Stimulated activated CD4-positive, alpha-beta T cell treated with anti-CD3 and anti-CD28 coated beads, Interleukin-1b, Interleukin-23, amount 100 ng/mL, for 48 hours (primary cell): ENCODE results near the gene GPR108.
"Not testable (repeated sequence)": the region's sequence is repeated elsewhere in the genome, so short reads cannot be mapped to it uniquely, and the experiment has no call there.

Experiments
- DNase-seq: peaks from one replicate; pipeline ENCODE4 v3.0.0-alpha.2; 2020

Gene GPR108

DNA sequence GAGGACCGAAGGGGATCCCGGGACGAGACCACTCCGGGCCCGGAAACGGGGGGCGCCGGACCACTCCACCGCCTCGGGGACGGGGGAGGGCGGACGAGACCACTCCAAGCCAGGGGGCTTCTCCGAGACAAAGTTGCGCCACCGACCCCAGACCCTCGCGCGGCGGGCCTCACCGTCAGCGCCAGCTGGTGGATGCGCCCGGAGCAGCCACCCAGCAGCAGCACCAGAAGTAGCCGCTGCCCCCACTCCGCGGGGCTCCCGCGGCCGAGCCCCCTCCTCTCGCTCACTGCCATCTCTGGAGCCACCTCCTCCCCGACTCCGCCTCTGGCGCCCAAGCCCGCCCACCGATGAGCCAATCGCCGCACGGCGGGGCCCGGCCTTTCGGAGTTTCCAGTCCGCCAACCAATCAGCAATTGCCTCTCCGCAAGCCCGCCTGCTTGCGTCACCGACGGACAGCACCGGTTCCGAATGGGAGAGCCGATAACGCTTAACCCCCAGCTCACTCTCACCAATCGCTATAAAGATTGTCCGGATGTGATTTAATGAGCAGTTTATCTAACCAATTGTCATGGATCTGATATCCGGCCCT lies at the start of gene GPR108:
GPR108 (minus strand) TSS at position 297 of the 589 bp plus-strand sequence; CDS start at position 293, 4 bp downstream.
- DNase-seq: peak; percentile 100

DNA sequence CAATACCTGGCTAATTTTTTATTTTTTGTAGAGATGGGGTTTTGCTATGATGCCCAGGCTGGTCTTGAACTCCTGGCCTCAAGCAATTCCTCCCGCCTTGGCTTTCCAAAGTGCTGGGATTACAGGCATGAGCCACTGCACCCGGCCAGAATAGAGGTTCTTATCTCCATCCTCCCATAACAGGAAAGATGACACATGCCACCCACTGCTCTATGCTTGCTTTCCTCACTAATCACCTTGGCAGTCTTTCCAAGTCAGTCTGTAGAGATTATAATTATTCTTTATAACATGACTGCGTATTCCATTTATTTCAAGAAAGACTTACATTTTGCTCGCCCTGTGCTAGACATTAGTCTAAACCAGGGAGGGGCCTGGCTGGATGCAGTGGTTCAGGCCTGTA lies 41.8 kb upstream of the GPR108 start:
- no peak for DNase-seq

DNA sequence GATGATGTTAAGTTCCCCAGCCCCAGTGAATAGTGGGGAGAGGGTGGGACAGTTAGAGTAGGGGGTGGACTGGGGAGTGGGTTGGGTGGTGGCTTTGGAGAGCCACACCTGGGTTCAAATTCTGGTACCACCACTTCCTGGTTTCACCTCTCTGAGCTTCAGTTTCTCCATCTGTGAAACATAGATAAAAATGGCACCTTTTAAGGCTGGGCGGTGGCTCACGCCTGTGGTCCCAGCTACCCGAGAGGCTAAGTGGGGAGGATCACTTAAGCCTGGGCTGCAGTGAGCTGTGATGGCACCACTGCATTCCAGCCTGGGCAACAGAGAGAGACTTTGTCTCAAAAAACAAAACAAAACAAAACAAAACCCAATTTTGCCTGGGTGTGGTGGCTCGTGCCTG lies 41.0 kb upstream of the GPR108 start:
- DNase-seq: no peak

DNA sequence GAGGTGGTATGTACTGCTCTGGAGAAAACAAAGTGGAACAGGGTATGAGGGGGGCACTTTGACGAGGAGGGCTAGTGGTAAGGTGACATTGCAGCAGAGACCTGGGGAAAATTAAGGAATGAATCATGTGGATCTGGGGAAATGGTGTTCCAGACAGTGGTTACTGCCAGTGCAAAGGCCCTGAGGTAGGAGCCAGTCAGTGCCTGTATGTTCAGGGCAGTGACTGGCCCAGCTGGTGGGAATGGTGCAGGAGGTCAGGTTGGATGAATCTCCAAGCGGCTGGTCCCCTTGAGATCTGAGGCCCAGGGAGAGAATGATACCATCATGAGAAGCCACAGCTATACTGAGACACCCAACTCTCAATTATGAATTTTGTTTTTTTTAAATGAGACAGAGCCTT lies 40.1 kb upstream of the GPR108 start:
- no peak for DNase-seq

DNA sequence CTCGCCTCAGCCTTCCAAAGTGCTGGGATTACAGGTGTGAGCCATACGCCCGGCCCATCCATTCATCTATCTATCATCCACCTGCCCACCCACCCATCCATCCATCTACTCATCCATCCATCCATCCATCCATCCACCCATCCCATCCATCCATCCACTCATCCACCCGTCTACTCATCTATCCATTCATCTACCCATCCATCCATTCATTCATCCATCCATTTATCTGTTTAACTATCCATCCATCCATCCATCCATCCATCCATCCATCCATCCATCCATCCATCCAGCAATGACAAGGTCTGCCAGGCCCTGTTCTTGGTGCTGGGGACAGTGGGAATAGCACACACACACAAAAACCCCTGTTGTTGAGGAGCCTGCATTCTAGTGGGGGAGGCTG lies 39.6 kb upstream of the GPR108 start:
- DNase-seq: no peak

DNA sequence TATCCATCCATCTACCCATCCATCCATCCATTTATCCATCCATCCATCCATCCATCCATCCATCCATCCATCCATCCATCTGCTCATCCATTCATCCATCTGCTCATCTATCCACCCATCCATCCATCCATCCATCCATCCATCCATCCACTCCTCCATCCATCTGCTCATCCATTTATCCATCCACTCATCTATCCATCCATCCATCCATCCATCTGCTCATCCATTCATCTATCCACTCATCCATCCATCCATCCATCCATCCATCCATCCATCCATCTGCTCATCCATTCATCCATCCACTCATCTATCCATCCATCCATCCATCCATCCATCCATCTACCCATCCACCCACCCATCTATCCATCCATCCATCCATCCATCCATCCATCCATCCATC lies 38.7 kb upstream of the GPR108 start:
- not testable (repeated sequence) for DNase-seq

DNA sequence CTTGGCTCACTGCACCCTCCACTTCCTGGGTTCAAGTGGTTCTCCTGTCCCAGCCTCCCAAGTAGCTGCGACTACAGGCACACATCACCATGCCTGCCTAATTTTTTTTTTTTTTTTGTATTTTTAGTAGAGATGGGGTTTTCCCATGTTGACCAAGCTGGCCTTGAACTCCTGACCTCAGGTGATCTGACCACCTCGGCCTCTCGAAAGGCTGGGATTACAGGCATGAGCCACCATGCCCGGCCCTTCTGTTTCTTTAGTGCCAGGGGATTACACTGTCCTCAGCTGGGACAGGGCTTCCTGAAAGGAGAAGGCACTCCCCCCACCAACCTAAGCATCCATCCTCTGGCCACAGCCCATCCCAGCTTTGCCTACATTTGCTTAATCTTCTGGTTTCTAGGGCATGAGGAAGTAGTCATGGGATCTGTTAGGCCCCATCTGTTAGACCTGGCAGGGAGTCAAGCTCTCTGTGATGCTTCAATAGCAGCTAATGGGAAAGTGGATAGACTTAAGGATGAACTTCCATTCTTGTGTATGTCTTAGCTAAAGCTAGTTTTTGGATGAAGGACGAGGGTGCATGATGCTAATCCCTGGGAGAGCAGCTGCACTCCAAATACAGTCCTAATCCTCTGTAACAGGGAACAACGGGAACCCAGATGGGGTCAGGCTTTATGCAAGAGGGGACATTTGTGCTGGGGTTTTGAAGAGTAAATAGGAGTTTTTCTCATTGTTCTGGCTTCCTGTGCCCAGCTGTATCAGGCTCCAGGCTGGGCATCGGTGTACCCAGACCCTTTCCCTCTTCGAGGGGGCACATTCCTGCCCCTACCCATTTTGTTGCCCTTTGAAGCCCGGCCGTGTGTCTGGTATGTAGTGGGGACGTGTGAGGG lies 37.7 kb upstream of the GPR108 start:
- no peak for DNase-seq

DNA sequence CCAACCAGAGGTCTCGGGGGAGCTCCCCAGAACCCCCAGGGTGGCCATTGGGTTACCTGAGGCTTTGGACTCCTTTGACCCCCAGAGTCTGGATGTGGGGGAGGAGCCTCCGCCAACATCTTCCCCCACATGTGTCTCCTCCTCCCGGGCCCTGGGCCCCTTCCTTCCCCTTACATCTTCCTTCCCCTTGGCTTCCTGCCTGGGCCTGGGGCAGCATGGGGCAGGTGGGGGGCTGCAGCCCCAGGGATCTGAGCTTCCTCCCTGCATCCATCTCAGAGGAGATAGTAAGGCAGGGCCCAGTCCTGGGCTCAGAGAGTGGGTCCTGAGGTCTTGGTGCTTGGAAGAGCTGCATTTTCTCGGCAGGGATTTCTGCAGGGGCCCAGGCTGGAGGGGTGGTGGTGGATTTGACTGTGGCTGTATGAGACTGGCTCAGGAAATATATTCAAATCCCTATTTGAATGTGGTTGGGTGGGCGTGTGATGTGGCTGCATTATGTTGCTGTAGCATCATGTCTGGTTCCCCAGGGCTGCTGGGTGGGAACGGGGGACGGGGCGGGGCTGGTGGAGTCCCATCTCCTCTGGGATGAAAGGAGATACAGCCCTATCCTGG lies 36.0 kb upstream of the GPR108 start:
- DNase-seq: peak; percentile 68

DNA sequence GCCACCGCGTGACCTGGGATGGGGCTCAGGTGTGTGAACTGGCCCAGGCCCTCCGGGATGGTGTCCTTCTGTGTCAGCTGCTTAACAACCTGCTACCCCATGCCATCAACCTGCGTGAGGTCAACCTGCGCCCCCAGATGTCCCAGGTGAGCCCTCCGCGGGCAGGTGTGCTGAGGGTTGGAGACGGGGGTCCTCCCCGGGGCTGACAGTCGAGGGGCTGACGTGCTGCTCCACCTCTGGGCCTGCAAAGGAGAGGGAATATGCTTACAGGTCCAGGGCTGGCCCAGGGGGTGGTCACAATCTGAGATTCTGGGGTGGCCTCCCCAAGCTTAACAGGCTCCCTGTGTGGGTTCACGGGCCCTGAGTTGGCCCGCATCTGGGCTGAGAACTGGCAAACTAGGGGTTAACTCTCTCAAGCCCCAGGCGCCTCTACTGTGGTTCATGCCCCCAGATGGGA lies 35.5 kb upstream of the GPR108 start:
- no peak for DNase-seq

DNA sequence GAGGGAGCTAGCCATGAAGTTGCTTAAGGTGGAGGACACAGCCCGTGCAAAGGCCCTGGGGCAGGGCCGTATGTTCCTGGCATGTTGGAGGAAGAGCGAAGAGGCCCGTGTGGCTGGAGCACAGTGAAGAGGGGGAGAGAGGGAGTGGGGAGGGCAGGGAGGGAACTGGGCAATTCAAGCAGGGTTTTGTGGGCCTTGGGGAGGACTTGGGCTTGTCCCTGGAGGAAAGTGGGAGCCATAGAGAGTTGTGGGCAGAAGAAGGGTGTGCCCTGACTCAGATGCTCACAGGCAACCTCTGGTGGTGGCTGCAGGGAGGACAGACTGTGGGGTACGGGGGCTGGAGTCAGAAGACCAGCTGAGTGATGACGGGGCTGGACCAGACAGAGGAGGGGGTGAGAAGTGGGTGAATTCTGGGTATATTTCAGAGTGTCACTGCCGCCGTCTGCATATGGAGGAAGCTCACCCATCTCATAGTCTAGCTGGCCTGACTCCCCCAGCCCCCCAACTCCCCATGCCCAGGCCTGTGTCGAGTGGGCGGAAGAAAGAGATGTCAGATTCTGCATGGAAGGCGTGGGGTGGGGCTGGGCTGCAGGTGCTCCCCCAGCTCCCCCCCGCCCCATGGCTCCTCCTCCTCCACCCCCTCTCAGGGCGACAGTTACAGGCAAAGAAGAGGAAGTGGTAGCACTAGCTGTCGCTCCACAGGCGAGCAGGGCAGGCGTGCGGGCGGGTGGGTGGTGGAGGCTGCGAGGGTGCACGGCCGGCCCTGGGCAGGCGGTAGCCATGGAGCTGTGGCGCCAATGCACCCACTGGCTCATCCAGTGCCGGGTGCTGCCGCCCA lies 34.9 kb upstream of the GPR108 start, which contains the start of gene VAV1:
VAV1 (plus strand) TSS at position 681 of the 838 bp plus-strand sequence; CDS start at position 781, 100 bp downstream.
- DNase-seq: peak; percentile 82

DNA sequence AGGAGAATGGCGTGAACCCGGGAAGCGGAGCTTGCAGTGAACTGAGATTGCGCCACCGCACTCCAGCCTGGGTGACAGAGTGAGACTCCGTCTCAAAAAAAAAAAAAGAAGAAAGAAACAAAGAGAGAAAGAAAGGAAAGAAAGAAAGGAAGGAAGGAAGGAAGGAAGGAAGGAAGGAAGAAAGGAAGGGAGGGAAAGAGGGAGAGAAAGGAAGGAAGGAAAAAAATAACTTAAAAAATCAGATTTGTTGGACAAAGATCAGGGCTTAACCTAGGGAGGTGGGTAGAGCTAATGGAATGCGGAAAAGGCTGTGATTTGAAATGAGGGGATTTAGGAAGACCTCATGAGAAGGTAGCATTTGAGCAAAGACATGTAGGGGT lies 34.3 kb upstream of the GPR108 start:
- DNase-seq: not testable (repeated sequence)

DNA sequence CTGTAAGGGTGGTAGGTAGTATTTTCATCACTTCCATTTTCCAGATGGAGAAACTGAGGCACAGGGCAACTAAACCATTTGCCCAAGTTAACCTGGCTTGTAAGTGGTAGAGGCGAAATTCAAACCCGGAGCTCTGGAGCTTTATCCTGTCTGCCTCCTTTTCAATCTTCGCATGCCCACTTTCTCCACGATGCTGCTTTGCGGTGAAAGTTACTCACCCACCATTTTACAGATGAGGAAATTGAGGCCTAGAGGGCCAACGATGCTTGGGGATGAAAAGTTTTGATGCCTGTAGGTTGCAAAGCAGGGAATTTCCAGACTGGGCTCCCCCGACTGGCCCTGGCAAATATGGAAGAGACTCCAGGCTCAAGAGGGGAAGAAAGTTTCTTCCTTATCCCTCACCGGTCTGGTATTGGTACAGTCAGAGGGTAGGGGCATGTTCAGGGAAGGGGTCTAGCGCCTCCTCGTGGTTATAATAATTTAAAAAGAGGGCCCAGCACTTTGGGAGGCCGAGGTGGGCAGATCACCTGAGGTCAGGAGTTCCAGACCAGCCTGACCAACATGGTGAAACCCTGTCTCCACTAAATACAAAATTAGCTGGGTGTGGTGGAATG lies 31.7 kb upstream of the GPR108 start:
- DNase-seq: no peak

DNA sequence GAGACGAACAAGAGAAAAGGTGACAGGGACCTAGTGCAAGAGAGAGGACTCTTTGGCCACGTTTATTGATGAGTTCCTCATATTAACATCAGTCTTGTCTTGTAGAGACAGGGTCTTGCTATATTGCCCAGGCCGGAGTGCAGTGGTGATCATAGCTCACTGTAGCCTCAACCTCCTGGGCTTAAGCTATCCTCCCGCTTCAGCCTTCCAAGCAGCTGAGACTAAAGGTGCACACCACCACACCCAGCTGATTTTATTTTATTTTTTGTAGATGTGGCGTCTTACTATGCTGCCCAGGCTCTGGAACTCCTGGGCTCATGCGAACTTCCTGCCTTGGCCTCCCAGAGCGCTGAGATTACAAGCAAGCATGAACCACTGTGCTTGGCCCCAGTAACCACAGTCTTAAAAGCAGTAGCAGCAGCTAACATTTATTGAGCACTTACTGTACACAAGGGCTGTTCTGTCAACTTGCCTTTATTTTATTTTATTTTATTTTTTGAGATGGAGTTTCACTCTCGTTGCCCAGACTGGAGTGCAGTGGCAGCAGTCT lies 30.9 kb upstream of the GPR108 start:
- DNase-seq: no peak

DNA sequence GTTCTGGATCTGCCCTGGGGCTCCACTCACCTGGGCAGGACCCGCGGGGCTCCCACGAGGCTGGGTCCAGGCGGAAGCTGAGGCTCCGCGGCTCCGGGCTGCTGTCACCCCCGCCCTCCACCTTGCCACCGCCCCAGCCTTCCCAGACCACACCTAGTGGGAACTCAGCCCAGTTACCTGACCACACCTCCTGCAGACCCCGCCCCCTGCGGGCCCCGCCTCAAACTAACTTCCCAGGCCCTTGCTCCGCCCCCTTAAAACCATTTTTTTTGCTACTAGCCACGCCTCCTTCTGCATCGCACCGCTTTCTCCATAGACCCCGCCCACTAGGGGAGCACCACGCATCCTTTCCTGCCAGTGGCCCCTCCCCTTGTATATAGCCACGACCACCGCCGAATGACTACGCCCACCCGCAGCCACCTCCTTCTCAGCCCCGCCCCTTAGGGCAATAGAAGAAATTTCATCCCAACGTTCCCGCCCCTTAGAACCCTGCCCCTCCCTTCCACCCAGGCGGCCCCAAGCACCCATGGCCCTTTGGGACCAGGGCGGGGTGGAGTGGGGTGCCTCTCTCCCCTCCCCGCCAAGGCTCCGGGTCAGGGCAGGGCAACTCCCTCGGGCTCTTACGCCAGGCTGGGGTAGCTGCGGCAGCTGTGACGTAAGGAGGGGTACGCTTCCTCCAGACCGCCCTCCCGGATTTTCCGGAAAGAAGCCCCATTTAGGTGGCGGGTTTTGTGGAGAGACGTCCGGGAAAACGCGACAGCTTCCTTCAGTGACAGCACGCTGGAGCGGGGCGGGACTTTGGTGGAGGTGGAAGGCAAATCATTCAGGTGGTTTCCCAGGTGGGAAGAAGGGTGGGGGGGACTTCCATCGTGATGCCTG lies 30.2 kb upstream of the GPR108 start, which contains the start of gene SH2D3A:
SH2D3A (minus strand) TSS at position 79 of the 879 bp plus-strand sequence. CDS start 3,687 bp downstream, outside the sequence.
- DNase-seq: peak; percentile 96

DNA sequence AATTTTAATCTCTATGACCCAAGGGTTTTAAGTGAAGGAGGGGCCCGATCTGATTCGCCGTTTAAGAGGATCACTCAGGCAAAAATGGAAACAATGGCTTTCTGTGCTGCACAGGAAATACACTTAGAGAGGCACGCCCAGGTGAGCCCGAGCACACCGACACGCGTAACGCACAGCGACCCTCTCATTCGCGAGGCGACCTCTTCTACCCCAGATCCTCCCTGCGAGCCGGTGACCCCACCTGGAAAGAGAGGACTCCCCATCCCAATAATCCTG lies 29.6 kb upstream of the GPR108 start:
- peak; percentile 36 for DNase-seq

DNA sequence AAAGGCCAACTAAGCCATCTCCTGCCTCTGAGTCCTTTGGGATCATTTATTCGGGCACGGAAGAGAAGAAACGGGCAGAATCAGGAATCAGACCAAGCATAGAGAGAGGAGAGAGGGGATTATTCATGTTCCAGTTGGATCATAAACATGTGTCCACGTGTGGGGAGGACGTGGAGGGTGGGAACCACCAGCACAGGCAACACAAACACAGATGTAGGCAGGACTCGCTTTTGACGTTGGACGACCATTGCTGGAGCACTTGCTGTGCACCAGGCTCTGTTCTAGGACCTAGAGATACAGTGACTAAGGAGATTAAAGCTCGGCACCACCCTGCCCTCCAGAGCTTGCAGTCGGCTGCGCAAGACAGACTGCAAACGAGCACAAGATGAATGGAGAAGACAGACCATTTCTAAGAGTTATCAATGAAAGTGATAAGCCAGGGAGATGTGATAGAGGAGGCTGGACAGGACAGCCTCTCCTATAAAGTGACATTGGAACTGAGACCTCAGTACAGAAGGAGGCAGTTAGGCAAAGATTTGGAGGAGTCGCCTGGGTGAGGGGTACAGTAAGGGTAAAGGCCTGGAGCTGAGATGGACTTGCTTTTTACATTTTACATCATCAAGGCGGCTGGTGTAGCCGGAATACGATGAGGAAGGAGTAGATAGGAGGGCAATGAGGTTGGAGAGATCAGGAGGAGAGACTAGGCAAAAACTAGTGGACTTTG lies 29.1 kb upstream of the GPR108 start:
- no peak for DNase-seq

DNA sequence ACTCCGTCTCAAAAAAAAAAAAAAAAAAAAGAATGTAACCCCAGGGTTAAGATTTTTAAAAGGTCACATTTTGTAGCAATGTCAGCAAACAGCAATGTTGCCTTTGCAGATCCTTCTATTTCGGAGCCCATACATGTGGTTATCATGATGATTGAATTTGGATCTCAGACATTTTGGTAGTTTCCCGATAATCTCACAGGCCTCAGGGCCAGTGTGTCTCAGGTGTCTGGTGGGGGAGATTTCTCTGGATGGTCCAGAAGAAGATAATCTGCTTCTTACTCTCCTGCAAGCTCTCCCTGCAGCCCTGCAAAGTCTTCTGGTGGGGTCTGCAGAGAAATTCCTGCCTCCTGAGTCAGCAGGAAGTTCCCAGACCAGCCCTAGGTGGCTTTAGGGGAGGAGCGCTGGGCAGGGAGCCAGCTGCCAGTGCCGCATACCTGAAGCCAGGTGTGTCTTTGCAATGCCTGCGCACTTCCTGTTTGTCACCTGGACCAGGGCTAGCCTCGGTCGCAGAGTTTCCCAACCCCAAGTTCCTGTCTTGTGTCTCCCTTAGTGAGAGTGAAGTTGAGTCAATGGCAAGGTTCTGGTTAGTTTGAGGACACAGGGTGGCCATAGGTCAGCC lies 28.5 kb upstream of the GPR108 start:
- DNase-seq: no peak

DNA sequence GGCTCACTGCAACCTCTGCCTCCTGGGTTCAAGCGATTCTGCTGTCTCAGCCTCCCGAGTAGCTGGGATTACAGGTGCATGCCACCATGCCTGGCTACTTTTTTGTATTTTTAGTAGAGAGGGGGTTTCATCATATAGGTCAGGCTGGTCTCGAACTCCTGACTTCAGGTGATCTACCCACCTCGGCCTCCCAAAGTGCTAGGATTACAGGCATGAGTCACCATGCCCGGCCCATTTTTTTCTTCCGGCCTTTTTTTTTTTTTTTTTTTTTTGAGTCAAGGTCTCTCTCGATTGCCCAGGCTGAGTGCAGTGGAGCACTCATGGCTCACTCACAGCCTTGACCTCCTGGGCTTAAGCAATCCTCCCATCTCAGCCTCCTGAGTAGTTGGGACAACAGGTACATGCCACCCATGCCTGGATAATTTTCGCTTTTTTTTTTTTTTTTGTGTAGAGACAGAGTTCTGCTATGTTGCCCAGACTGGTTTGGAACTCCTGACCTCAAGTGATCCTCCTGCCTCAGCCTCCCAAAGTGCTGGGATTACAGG lies 24.9 kb upstream of the GPR108 start:
- DNase-seq: not testable (repeated sequence)

DNA sequence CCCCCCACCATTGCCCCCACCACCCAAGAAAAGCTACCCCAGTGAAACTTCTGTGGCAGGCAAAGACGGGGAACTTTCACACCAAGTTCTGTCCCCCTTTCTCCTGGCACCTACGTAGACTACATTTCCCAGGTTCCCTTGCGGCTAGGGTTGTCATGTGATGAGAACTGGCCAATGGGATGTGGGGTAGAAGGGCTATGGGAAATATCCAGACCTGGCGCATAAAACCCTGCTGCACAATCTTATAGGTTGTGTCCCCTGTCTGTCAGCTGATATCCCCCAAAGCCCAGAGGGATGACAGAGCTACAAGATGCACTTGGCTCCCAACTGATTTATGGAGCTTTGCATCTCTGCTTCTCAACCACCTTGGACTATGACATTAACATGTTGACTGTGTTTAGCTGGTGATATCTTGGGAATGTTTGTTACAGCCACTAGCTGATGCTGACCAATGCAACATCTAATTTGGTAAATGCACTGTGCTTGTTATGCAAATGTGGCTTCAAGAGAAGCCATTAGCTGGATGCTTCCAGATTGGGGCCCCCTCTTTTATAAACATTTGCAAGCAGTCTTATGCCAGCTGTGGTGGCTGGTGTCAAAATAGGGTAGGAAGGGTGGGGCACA lies 23.8 kb upstream of the GPR108 start:
- DNase-seq: no peak
